Measurements from ENCODE around the gene CBFA2T3. TPM values are rescaled to one million over a fixed set of nuclear protein-coding genes. Genes with fewer than 3 reads are reported as not detected.

Gene CBFA2T3
- total and polyA plus RNA-seq, 2 of the 8 experiments (the other 6 are each of a cell fraction or from before 2014, with no cell fraction given), result 0.51 to 1.3 TPM

DNA sequence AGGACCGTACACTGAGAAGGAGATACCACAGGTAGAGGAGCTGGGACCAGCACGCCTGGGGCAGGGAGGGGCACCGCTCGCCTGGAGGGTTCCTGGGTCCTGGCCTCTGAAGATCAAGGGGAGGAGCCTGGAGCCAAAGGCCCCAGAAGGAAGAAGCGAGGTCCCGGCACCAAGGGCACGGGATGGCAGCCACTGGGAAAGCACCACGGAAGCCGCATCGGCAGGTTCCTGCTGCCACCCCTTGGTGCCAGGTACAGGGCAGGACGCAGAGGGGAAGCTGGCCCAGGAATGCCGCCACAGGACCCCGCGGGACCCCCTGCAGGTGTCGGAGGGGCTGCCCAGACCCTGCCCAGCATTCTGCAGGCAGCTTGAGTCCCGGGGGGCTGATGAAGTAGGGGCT, 42.5 kb upstream of the CBFA2T3 start:
- DNase-seq (ENCODE audit: low read depth in 1 of 2, low spot score in 2 of 2), result no peak
- Histone ChIP-seq H3K27me3 (replicated peaks in 1 of 4; ENCODE audit: control insufficient read depth in 3 of 4, extremely low read depth in 1 of 4, insufficient read depth in 3 of 4, low read length in 3 of 4) (no peaks in the 10 kb centered on the region), H3K4me3 (ENCODE audit: extremely low read depth in 1 of 4, insufficient read depth in 2 of 4, low read depth in 3 of 4, low read length in 4 of 4) (no peak overlapping the region), H3K36me3 (ENCODE audit: control insufficient read depth in 2 of 4, insufficient read depth in 4 of 4, low read length in 3 of 4) (no peaks in the 10 kb centered on the region), H3K79me2 (ENCODE audit: control insufficient read depth in 1 of 2, insufficient read depth in 2 of 2, low read length in 2 of 2) (no peaks in the 10 kb centered on the region), H3K4me2 (ENCODE audit: insufficient read depth in 1 of 2, low read depth in 2 of 2, low read length in 2 of 2) (no peak overlapping the region), H3K9me3 (ENCODE audit: insufficient read depth in 2 of 2, low read depth in 1 of 2, low read length in 1 of 2) (peaks cover 5 to 12% of the 10 kb centered on the region in 2 experiments; a peak in 1 of 4 replicates), H3K23ac (ENCODE audit: insufficient read length) (no peak overlapping the region), H4K91ac (replicated peaks; ENCODE audit: insufficient read length, low read length) (no peak overlapping the region), H3K79me1 (ENCODE audit: low read depth, low read length) (no peaks in the 10 kb centered on the region; the same call in none of the 2 replicates), H4K20me1 (replicated peaks in 1 of 2; ENCODE audit: control insufficient read depth in 1 of 2, insufficient read depth in 2 of 2, low read length in 2 of 2) (peaks cover 0 to 5% of the 10 kb centered on the region in 2 experiments), H2BK15ac (ENCODE audit: low read length) (no peak overlapping the region), H3K4ac (replicated peaks; ENCODE audit: insufficient read length, low read depth, low read length) (no peak overlapping the region), H3K9ac (replicated peaks in 1 of 4; ENCODE audit: extremely low read depth in 1 of 4, low read depth in 3 of 4, low read length in 3 of 4) (no peak overlapping the region), H3K27ac (ENCODE audit: low read depth, low read length) (no peak overlapping the region), H3K14ac (ENCODE audit: insufficient read length) (no peak overlapping the region), H4K8ac (ENCODE audit: extremely low read depth, insufficient read depth, low read length) (no peak overlapping the region; the same call in 1 of the 2 replicates), H2AK5ac (ENCODE audit: low read depth, low read length) (no peak overlapping the region), H2BK20ac (ENCODE audit: low read length) (no peak overlapping the region), H2BK120ac (replicated peaks; ENCODE audit: low read depth, low read length) (no peak overlapping the region), H2BK12ac (ENCODE audit: low read depth, low read length) (no peak overlapping the region), H3K23me2 (ENCODE audit: low read depth, low read length) (peaks cover 1% of the 10 kb centered on the region; the same call in 1 of the 2 replicates), H2BK5ac (ENCODE audit: low read depth, low read length) (no peak overlapping the region), H3K4me1 (replicated peaks in 1 of 4; ENCODE audit: control insufficient read depth in 3 of 4, insufficient read depth in 4 of 4, low read length in 3 of 4) (peaks cover 0 to 2% (median 0%) of the 10 kb centered on the region in 4 experiments; a peak in 2 of 7 replicates), H2AFZ (ENCODE audit: low read length) (no peak overlapping the region), H4K5ac (ENCODE audit: insufficient read length, low read depth, low read length) (no peak overlapping the region), H3K56ac (replicated peaks; ENCODE audit: insufficient read length, low read depth, low read length) (no peak overlapping the region), H3K18ac (ENCODE audit: extremely low read depth, low read length) (no peak overlapping the region)
- TF ChIP-seq FOSL1 (IDR thresholded peaks at IDR 0.05; ENCODE audit: insufficient read depth, low read depth, low read length) (no peak), POLR2AphosphoS5 (IDR thresholded peaks at IDR 0.05; ENCODE audit: low read depth, low read length) (no peak), SIN3A (conservative IDR thresholded peaks at IDR 0.05 in 1 of 2, IDR thresholded peaks at IDR 0.05 in 1 of 2; ENCODE audit: low read depth in 1 of 2, low read length in 2 of 2) (no peak), MAFK (IDR thresholded peaks at IDR 0.05; ENCODE audit: low read depth, low read length) (no peak), TBP (IDR thresholded peaks at IDR 0.05; ENCODE audit: low read depth, low read length) (no peak)
- CTCF ChIA-PET (ENCODE audit: partially characterized antibody), result interaction anchor here (0.7 to 1.4 kb wide), 3 partner anchors 15 to 592 kb away, joined by 3 to 5 read pairs (median 4); no protein-coding TSS in a partner anchor
- POLR2A ChIA-PET (ENCODE audit: partially characterized antibody), result no interaction called here
- 85% methylated on average over 13 of the region's 16 CpGs; no CpG with 5 or more reads in 1 of the 2 experiments for WGBS, 2 experiments (ENCODE audit: extremely low coverage in 1 of 2, insufficient coverage in 1 of 2, insufficient read length in 1 of 2, insufficient replicate concordance in 2 of 2, low coverage in 1 of 2, low lambda C conversion rate in 2 of 2, missing lambda C conversion rate in 1 of 2)
- FAIRE-seq, result no peak
